ENCODE results near the gene TNFSF13B.

The TNFSF13B gene

DNA sequence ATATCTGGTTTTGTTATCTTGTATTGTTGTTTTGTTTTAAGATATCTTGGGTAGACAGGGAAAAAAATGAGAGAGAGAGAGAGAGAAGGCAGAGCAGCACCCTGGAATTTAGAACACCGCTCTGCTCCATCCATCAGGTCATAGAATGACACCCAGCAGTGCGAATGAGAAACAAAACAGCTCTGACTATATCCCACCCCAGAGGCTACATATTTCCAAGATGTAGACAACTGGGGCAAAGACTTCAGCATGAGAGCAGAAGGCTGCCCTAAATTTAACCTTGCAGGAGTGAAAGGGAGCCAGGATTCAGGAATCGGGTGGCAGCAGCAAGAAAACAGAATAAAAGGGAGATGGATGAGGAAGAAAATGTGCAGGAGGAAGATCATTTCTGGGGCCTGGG, 46.5 kb downstream of the TNFSF13B start:
- Histone ChIP-seq H3K27ac (ENCODE audit: low read depth, low read length, poor library complexity, severe bottlenecking) (no peak overlapping the region), H3K27me3 (ENCODE audit: insufficient read depth, low read length) (no peaks in the 10 kb centered on the region), H3K9me3 (ENCODE audit: low read length) (no peaks in the 10 kb centered on the region), H4K20me1 (ENCODE audit: insufficient read depth, low read length) (no peaks in the 10 kb centered on the region), H3K4me1 (ENCODE audit: insufficient read depth, low read length, severe bottlenecking) (peaks cover 11% of the 10 kb centered on the region), H3K4me2 (ENCODE audit: low read length) (no peak overlapping the region), H3K36me3 (ENCODE audit: insufficient read depth, low read length) (no peaks in the 10 kb centered on the region), H3K9ac (ENCODE audit: low read length) (no peak overlapping the region), H3K79me2 (ENCODE audit: insufficient read depth, low read length) (no peaks in the 10 kb centered on the region), H2AFZ (ENCODE audit: low read length) (no peak overlapping the region), H3F3A (ENCODE audit: insufficient read depth, low read length) (no peaks in the 10 kb centered on the region), H3K4me3 (ENCODE audit: low read depth, low read length, poor library complexity, severe bottlenecking) (no peak overlapping the region), H3K9me2 (ENCODE audit: low read depth, low read length) (no peaks in the 10 kb centered on the region)
- TF ChIP-seq CTCF (IDR thresholded peaks at IDR 0.05; ENCODE audit: low read length): no peak
- TF ChIP-seq EZH2 (IDR thresholded peaks at IDR 0.05; ENCODE audit: borderline replicate concordance, low read length): no peak

- no peaks in the 10 kb centered on the region for H3K79me2 ChIP-seq (ENCODE audit: insufficient read depth, low read length)
- no peak overlapping the region for H3K27ac ChIP-seq (ENCODE audit: low read depth, low read length, poor library complexity, severe bottlenecking)
- no peaks in the 10 kb centered on the region for H3K9me3 ChIP-seq (ENCODE audit: low read length)
- no peaks in the 10 kb centered on the region for H3F3A ChIP-seq (ENCODE audit: insufficient read depth, low read length)
- no peak overlapping the region for H3K4me3 ChIP-seq (ENCODE audit: low read depth, low read length, poor library complexity, severe bottlenecking)
- no peak overlapping the region for H2AFZ ChIP-seq (ENCODE audit: low read length)
- no peak overlapping the region for H3K4me2 ChIP-seq (ENCODE audit: low read length)
- no peaks in the 10 kb centered on the region for H3K36me3 ChIP-seq (ENCODE audit: insufficient read depth, low read length)
- no peaks in the 10 kb centered on the region for H3K27me3 ChIP-seq (ENCODE audit: insufficient read depth, low read length)
- peaks cover 11% of the 10 kb centered on the region for H3K4me1 ChIP-seq (ENCODE audit: insufficient read depth, low read length, severe bottlenecking)
- H4K20me1 ChIP-seq (ENCODE audit: insufficient read depth, low read length): no peaks in the 10 kb centered on the region
- no peak overlapping the region for H3K9ac ChIP-seq (ENCODE audit: low read length)
- TF ChIP-seq EZH2 (IDR thresholded peaks at IDR 0.05; ENCODE audit: borderline replicate concordance, low read length) (no peak), CTCF (IDR thresholded peaks at IDR 0.05; ENCODE audit: low read length) (no peak)
- H3K9me2 ChIP-seq (ENCODE audit: low read depth, low read length): no peaks in the 10 kb centered on the region
Measured at GRCh38 chr13:108316413-108316812, 46.9 kb downstream of the TNFSF13B start.

DNA sequence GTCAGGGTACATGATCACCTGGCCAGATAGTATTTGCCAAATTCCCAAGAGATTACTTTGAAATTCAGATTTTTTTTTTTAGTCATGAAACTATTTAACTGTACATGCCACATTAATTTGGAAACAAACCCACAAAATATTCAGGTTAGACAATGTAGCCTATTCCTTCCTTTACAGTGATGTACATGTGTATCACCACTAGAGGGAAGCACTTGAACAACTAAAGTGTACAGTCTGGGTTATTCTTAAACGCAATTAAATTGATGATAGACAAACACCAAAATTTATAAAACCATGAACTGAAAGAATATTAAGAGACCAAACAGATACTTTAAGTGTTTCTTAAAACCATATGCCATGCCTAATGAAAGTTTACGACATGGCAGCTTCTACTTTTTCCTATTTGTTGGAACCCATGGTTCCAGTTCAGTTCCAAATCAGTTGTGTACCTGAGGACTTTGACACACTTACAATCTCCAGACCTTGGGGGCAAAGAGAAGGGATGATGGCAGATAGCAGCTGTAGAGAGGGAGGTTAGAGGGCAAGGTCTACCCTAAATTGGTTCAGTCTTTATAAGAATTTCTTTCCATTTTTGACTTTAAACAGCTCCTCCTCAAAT, 52.8 kb downstream of the TNFSF13B start:
- Histone ChIP-seq H3K9me2 (ENCODE audit: low read depth, low read length) (no peaks in the 10 kb centered on the region), H3K9ac (ENCODE audit: low read length) (no peak overlapping the region), H3K9me3 (ENCODE audit: low read length) (no peaks in the 10 kb centered on the region), H3K36me3 (ENCODE audit: insufficient read depth, low read length) (no peaks in the 10 kb centered on the region), H3K27ac (ENCODE audit: low read depth, low read length, poor library complexity, severe bottlenecking) (no peak overlapping the region), H3K4me2 (ENCODE audit: low read length) (no peak overlapping the region), H3F3A (ENCODE audit: insufficient read depth, low read length) (no peaks in the 10 kb centered on the region), H2AFZ (ENCODE audit: low read length) (no peak overlapping the region), H3K27me3 (ENCODE audit: insufficient read depth, low read length) (no peaks in the 10 kb centered on the region), H3K4me1 (ENCODE audit: insufficient read depth, low read length, severe bottlenecking) (peaks cover 16% of the 10 kb centered on the region), H3K79me2 (ENCODE audit: insufficient read depth, low read length) (no peaks in the 10 kb centered on the region), H3K4me3 (ENCODE audit: low read depth, low read length, poor library complexity, severe bottlenecking) (no peak overlapping the region), H4K20me1 (ENCODE audit: insufficient read depth, low read length) (no peaks in the 10 kb centered on the region)
- no peak for TF ChIP-seq EZH2 (IDR thresholded peaks at IDR 0.05; ENCODE audit: borderline replicate concordance, low read length)
- TF ChIP-seq CTCF (IDR thresholded peaks at IDR 0.05; ENCODE audit: low read length): peak; percentile 94
